IMR-90 (cell line): Measurements from ENCODE around the gene FMC1. TPM values are rescaled to one million over a fixed set of nuclear protein-coding genes. Genes with fewer than 3 reads are reported as not detected.

ENCODE experiments used
- ATAC-seq: fragments of 200-7000 bp; cut with Tn5 transposase; 2 replicates; pipeline ENCODE4 v1.9.1; 2020; ENCODE audit warnings: low read depth, mild to moderate bottlenecking, moderate library complexity
- BruUV-seq: library from RNA; stranded (reverse); fragments of 400-500 nt; replicated peaks from 2 replicates; lab custom pipeline; 2021; lab: Mats Ljungman, UMichigan
- CTCF ChIA-PET: fragments of 300-600 bp; formaldehyde crosslinking; extraction: SDS; loops from one replicate; lab custom pipeline; 2021; ENCODE audit warnings: antibody characterized with exemption; lab: Yijun Ruan, JAX
- POLR2A ChIA-PET: fragments of 300-600 bp; sonication (Branson Sonifier 250); formaldehyde crosslinking; loops from one replicate; lab custom pipeline; 2022; ENCODE audit warnings: antibody characterized with exemption; ENCODE audit not compliant: unreplicated experiment; lab: Charles Lee
- DNase-seq: peaks from one replicate; pipeline ENCODE4 v3.0.0; 2013
- H2AFZ ChIP-seq: replicated peaks from 2 replicates; pipeline ENCODE3; 2013; ENCODE audit warnings: low read length, mild to moderate bottlenecking; ENCODE audit not compliant: poor library complexity
- H2AK5ac ChIP-seq: 2 replicates; pipeline ENCODE4 v1.6.1; 2013; ENCODE audit warnings: low read depth, low read length, inconsistent platforms
- H2AK9ac ChIP-seq: replicated peaks from 2 replicates; pipeline ENCODE3; 2013; ENCODE audit warnings: mild to moderate bottlenecking, low read depth, low read length, moderate library complexity; ENCODE audit not compliant: poor library complexity
- H2BK120ac ChIP-seq: 2 replicates; pipeline ENCODE4 v1.6.1; 2013; ENCODE audit warnings: low read depth, low read length, inconsistent platforms
- H2BK15ac ChIP-seq: 3 replicates; pipeline ENCODE4 v1.6.1; 2013; ENCODE audit warnings: low read depth, low read length, inconsistent platforms
- H2BK20ac ChIP-seq: 2 replicates; pipeline ENCODE4 v1.6.1; 2013; ENCODE audit warnings: low read depth, mild to moderate bottlenecking, inconsistent platforms, low read length, moderate library complexity
- H2BK5ac ChIP-seq: 2 replicates; pipeline ENCODE4 v1.6.1; 2013; ENCODE audit warnings: mild to moderate bottlenecking, low read depth, low read length, inconsistent platforms; ENCODE audit not compliant: poor library complexity, severe bottlenecking
- H3K14ac ChIP-seq: replicated peaks from 2 replicates; pipeline ENCODE4 v1.6.1; 2013; ENCODE audit warnings: low read depth, low read length, inconsistent platforms
- H3K18ac ChIP-seq: 2 replicates; pipeline ENCODE4 v1.6.1; 2013; ENCODE audit warnings: low read depth, low read length, control low read depth
- H3K23ac ChIP-seq: 2 replicates; pipeline ENCODE4 v1.6.1; 2013; ENCODE audit warnings: low read depth, low read length, inconsistent platforms
- H3K27ac ChIP-seq: 2 replicates; pipeline ENCODE4 v1.5.1; 2013; ENCODE audit warnings: mild to moderate bottlenecking, control low read depth, low read length; ENCODE audit not compliant: insufficient read depth
- H3K27me3 ChIP-seq: 2 replicates; pipeline ENCODE4 v1.6.1; 2013; ENCODE audit warnings: low read length; ENCODE audit not compliant: control insufficient read depth, insufficient read depth
- H3K36me3 ChIP-seq: 2 replicates; pipeline ENCODE4 v1.6.1; 2013; ENCODE audit warnings: low read length, mixed read lengths; ENCODE audit not compliant: control insufficient read depth, insufficient read depth
- H3K4ac ChIP-seq: 2 replicates; pipeline ENCODE4 v1.6.1; 2013; ENCODE audit warnings: low read depth, low read length, inconsistent platforms
- H3K4me1 ChIP-seq: 2 replicates; pipeline ENCODE4 v1.6.1; 2013; ENCODE audit warnings: low read length, mixed read lengths; ENCODE audit not compliant: control insufficient read depth, insufficient read depth
- H3K4me2 ChIP-seq: 2 replicates; pipeline ENCODE4 v1.6.1; 2013; ENCODE audit warnings: low read depth, mild to moderate bottlenecking, control low read depth, low read length, moderate library complexity
- H3K4me3 ChIP-seq: 2 replicates; pipeline ENCODE4 v1.5.1; 2013; ENCODE audit warnings: low read depth, mild to moderate bottlenecking, control low read depth, low read length, moderate library complexity; ENCODE audit not compliant: insufficient read depth
- H3K56ac ChIP-seq: 2 replicates; pipeline ENCODE4 v1.6.1; 2013; ENCODE audit warnings: low read length, inconsistent platforms; ENCODE audit not compliant: insufficient read depth; ENCODE audit errors: extremely low read depth
- H3K79me1 ChIP-seq, 2 experiments: 2 replicates each; pipeline ENCODE4 v1.6.1; 2013; ENCODE audit warnings: low read length in 2 of 2, inconsistent platforms in 1 of 2, low read depth in 1 of 2
- H3K9ac ChIP-seq: 2 replicates; pipeline ENCODE4 v1.6.1; 2013; ENCODE audit warnings: low read depth, low read length, control low read depth
- H3K9me1 ChIP-seq: 2 replicates; pipeline ENCODE4 v1.6.1; 2013; ENCODE audit warnings: low read length, inconsistent platforms; ENCODE audit not compliant: insufficient read depth
- H3K9me3 ChIP-seq: 2 replicates; pipeline ENCODE4 v1.6.1; 2013; ENCODE audit warnings: low read length; ENCODE audit not compliant: control insufficient read depth, insufficient read depth
- H4K20me1 ChIP-seq: 2 replicates; pipeline ENCODE4 v1.6.1; 2013; ENCODE audit warnings: low read length, inconsistent platforms; ENCODE audit not compliant: insufficient read depth
- H4K5ac ChIP-seq: 2 replicates; pipeline ENCODE4 v1.6.1; 2013; ENCODE audit warnings: mild to moderate bottlenecking, low read depth, low read length, control low read depth
- H4K8ac ChIP-seq, 2 experiments: 2 replicates each; pipeline ENCODE4 v1.6.1; 2013; ENCODE audit warnings: low read depth in 2 of 2, low read length in 2 of 2, control low read depth in 1 of 2, inconsistent platforms in 1 of 2
- H4K91ac ChIP-seq: 2 replicates; pipeline ENCODE4 v1.6.1; 2013; ENCODE audit warnings: low read depth, low read length, inconsistent platforms; ENCODE audit not compliant: insufficient read depth
- FOS ChIP-seq: fragments of 150-350 bp; IDR thresholded peaks from 2 replicates; pipeline ENCODE4 v1.6.1; 2016; ENCODE audit warnings: low read depth, low read length
- NFE2L2 ChIP-seq: fragments of 150-350 bp; IDR thresholded peaks from 2 replicates; pipeline ENCODE4 v1.6.1; 2016; ENCODE audit warnings: low read depth, mild to moderate bottlenecking, low read length
- POLR2A ChIP-seq: IDR thresholded peaks from 2 replicates; pipeline ENCODE4 v1.6.1; 2012; ENCODE audit warnings: mild to moderate bottlenecking, low read depth, low read length
- RCOR1 ChIP-seq: IDR thresholded peaks from 2 replicates; pipeline ENCODE4 v1.6.1; 2012; ENCODE audit warnings: mild to moderate bottlenecking, low read length, improper control_type of control experiment; ENCODE audit not compliant: insufficient replicate concordance
- WGBS, 2 experiments: methylation state at CpG; one replicate each; pipeline versions ENCODE4 v1.1.5 to v1.1.7; 2013; ENCODE audit warnings: missing lambda C conversion rate in 2 of 2; ENCODE audit not compliant: insufficient read length in 1 of 2; ENCODE audit errors: extremely low coverage in 2 of 2; 5-methylcytosine and 5-hydroxymethylcytosine counted together
- dilution Hi-C: fragments of 300-500 bp; cut with HindIII; formaldehyde crosslinking; loops from one replicate; pipeline ENCODE4 v1.14.3; 2018; ENCODE audit warnings: low sequenced_read_pairs; ENCODE audit not compliant: unreplicated experiment
- in situ Hi-C: fragments of 300-500 bp; cut with MboI; formaldehyde crosslinking; loops from 3 replicates; pipeline ENCODE4 v1.14.3; 2019; ENCODE audit warnings: low sequenced_read_pairs, inconsistent platforms, mixed read lengths
- intact Hi-C: fragments of 100-400 bp; cut with micrococcal nuclease; formaldehyde crosslinking; loops from 2 replicates; pipeline ENCODE4 v1.10.0; 2022
- polyA plus RNA-seq, 3 experiments: library from polyadenylated mRNA; depleted of rRNA; stranded (reverse); fragments of >200 nt; gene quantifications; 2 replicates each; pipeline ENCODE4 v1.2.3, GENCODE V29; 2012; ENCODE audit warnings: low replicate concordance in 1 of 3
- total RNA-seq: library from RNA; depleted of rRNA; stranded (reverse); fragments of >200 nt; gene quantifications from 2 replicates; pipeline ENCODE4 v1.2.3, GENCODE V29; 2012

The FMC1 gene
- total and polyA plus RNA-seq, 2 of the 4 experiments (the other 2 are of a cell fraction): 6.1 to 11.9 TPM

- no peak overlapping the region for H2AK5ac ChIP-seq
- no peak overlapping the region for H3K27ac ChIP-seq
- H3K4me3 ChIP-seq: no peak overlapping the region
- TF ChIP-seq NFE2L2 (no peak), POLR2A (no peak), RCOR1 (no peak), FOS (no peak)
- no peak overlapping the region for H2BK5ac ChIP-seq
- H3K4me1 ChIP-seq: peaks cover 6% of the 10 kb centered on the region; the same call in 1 of the 2 replicates
- no peak overlapping the region for H4K5ac ChIP-seq
- no peak overlapping the region for H3K56ac ChIP-seq
- H3K18ac ChIP-seq: no peak overlapping the region
- BruUV-seq: no TSS peak
- H3K79me1 ChIP-seq: peaks cover 32 to 48% of the 10 kb centered on the region in 2 experiments
- no peak overlapping the region for H2BK15ac ChIP-seq
- intact Hi-C loops: no loop called here
- no peak overlapping the region for H4K8ac ChIP-seq
- CTCF ChIA-PET: interaction anchor here (0.7 kb wide), 1 partner anchor 17 kb away, joined by 3 read pairs; no protein-coding TSS in a partner anchor
- no peak overlapping the region for H3K4me2 ChIP-seq
- H2BK20ac ChIP-seq: no peak overlapping the region
- H3K36me3 ChIP-seq: peaks cover 9% of the 10 kb centered on the region
- dilution Hi-C loops: no loop called here
- no peak overlapping the region for H4K91ac ChIP-seq
- ATAC-seq (0 out of 2 replicates have a peak, but pooled peaks have one; percentile 8), DNase-seq (no peak)
- peaks cover 43% of the 10 kb centered on the region for H4K20me1 ChIP-seq
- H2AFZ ChIP-seq: no peak overlapping the region
- no peak overlapping the region for H2BK120ac ChIP-seq
- no peak overlapping the region for H3K4ac ChIP-seq
- H3K9me1 ChIP-seq: 0 out of 2 replicates have a peak, but pooled peaks cover 12% of the 10 kb centered on the region
- no peak overlapping the region for H2AK9ac ChIP-seq
- H3K9me3 ChIP-seq: no peaks in the 10 kb centered on the region
- POLR2A ChIA-PET: no interaction called here
- H3K9ac ChIP-seq: no peak overlapping the region
- no CpG with 5 or more reads among the region's 1 CpG for WGBS, 2 experiments
- no peak overlapping the region for H3K14ac ChIP-seq
- H3K27me3 ChIP-seq: no peaks in the 10 kb centered on the region
- in situ Hi-C loops: no loop called here
- H3K23ac ChIP-seq: no peak overlapping the region
These were observed 52.6 kb downstream of the FMC1 start for GRCh38 chr7:139393621-139394211.
